Lower leg skin (tissue), 4 donors: Measurements from ENCODE around the gene ARHGEF26. TPM values are rescaled to one million over a fixed set of nuclear protein-coding genes. Genes with fewer than 3 reads are reported as not detected.

ENCODE experiments used
- DNase-seq, 2 donors: peaks; one replicate each; pipeline ENCODE4 v3.0.0-alpha.2; 2019; ENCODE audit warnings: low spot score in 2 of 2
- H3K4me3 ChIP-seq: fragments of 200-600 bp; sonication (generic); 2 replicates; pipeline ENCODE4 v1.5.1; 2017; ENCODE audit warnings: mild to moderate bottlenecking, low read depth; ENCODE audit not compliant: poor library complexity, severe bottlenecking
- CTCF ChIP-seq, 3 donors: fragments of 450-650 bp; IDR thresholded peaks; one replicate each; pipeline ENCODE4 v1.5.1; 2016; ENCODE audit warnings: antibody characterized with exemption in 3 of 3, mild to moderate bottlenecking in 3 of 3, moderate library complexity in 2 of 3
- POLR2A ChIP-seq, 2 donors: fragments of 450-650 bp; IDR thresholded peaks; one replicate each; pipeline ENCODE4 v1.6.1; 2016 to 2017; ENCODE audit warnings: antibody characterized with exemption in 2 of 2, mild to moderate bottlenecking in 1 of 2, moderate library complexity in 1 of 2
- WGBS, 2 donors: methylation state at CpG; one replicate each; pipeline ENCODE4 v1.1.5; 2018; 5-methylcytosine and 5-hydroxymethylcytosine counted together
- intact Hi-C: fragments of 100-400 bp; cut with DNase I; formaldehyde crosslinking; loops from one replicate; pipeline ENCODE4 v1.15.0; 2023; ENCODE audit warnings: low total_unique reads
- total RNA-seq, 4 donors: library from RNA; depleted of rRNA; stranded (reverse); fragments of >200 nt; gene quantifications; one replicate each; pipeline ENCODE4 v1.1.0, GENCODE V29; 2016

Gene ARHGEF26
- total RNA-seq, 4 donors from 2014 or later, result 29.6 to 36.8 (median 33.1) TPM

GRCh38 chr3:154164387-154164786 lies 43.2 kb downstream of the ARHGEF26 start:
- H3K4me3 ChIP-seq, result no peak overlapping the region
- no peak for DNase-seq
- WGBS, 2 donors, result 81 to 84% methylated on average over 2 of the region's 2 CpGs
- TF ChIP-seq CTCF (IDR thresholded peaks at IDR 0.05) (no peak), POLR2A (IDR thresholded peaks at IDR 0.05) (no peak)
- intact Hi-C loops, result no loop called here

- TF ChIP-seq CTCF (IDR thresholded peaks at IDR 0.05), result no peak
- no peak overlapping the region for H3K4me3 ChIP-seq
- intact Hi-C loops, result no loop called here
- DNase-seq, result no peak
- WGBS, 2 donors, result 86 to 90% methylated on average over 9 of the region's 9 CpGs
Observed at GRCh38 chr3:154168998-154169795, 48.0 kb downstream of the ARHGEF26 start.

- intact Hi-C loops, result no loop called here
- no peak overlapping the region for H3K4me3 ChIP-seq
- no peak for DNase-seq
- TF ChIP-seq CTCF (IDR thresholded peaks at IDR 0.05) (no peak), POLR2A (IDR thresholded peaks at IDR 0.05) (no peak)
- 90% methylated on average over 1 of the region's 1 CpG for WGBS, 2 donors
Observed at GRCh38 chr3:154169796-154170110, 48.6 kb downstream of the ARHGEF26 start.

- 88 to 97% methylated on average over 1 of the region's 1 CpG for WGBS, 2 donors
- H3K4me3 ChIP-seq, result no peak overlapping the region
- no peak for TF ChIP-seq POLR2A (IDR thresholded peaks at IDR 0.05)
- TF ChIP-seq CTCF (IDR thresholded peaks at IDR 0.05), result no peak
- intact Hi-C loops, result no loop called here
- DNase-seq, result no peak
Observed at GRCh38 chr3:154170300-154170699, 49.1 kb downstream of the ARHGEF26 start.

GRCh38 chr3:154175041-154175440 lies 53.9 kb downstream of the ARHGEF26 start:
- intact Hi-C loops, result no loop called here
- DNase-seq, result no peak
- TF ChIP-seq CTCF (IDR thresholded peaks at IDR 0.05) (no peak), POLR2A (IDR thresholded peaks at IDR 0.05) (no peak)
- no peak overlapping the region for H3K4me3 ChIP-seq
- 85 to 86% methylated on average over 3 of the region's 3 CpGs for WGBS, 2 donors

- 68 to 92% methylated on average over 2 of the region's 2 CpGs for WGBS, 2 donors
- intact Hi-C loops, result no loop called here
- no peak for TF ChIP-seq CTCF (IDR thresholded peaks at IDR 0.05)
- TF ChIP-seq POLR2A (IDR thresholded peaks at IDR 0.05), result no peak
- no peak for DNase-seq
- no peak overlapping the region for H3K4me3 ChIP-seq
Observed at GRCh38 chr3:154176036-154176435, 54.8 kb downstream of the ARHGEF26 start.
